GM12872 (cell line): ENCODE measurements around the gene DHX35.

Experiments used
- TF ChIP-seq, protein P1 (sequence below): IDR thresholded peaks from 3 replicates; pipeline ENCODE4 v1.5.1; 2011; ENCODE audit warnings: low read depth, mild to moderate bottlenecking, low read length, moderate library complexity; ENCODE audit not compliant: insufficient read depth

The DHX35 gene

DNA sequence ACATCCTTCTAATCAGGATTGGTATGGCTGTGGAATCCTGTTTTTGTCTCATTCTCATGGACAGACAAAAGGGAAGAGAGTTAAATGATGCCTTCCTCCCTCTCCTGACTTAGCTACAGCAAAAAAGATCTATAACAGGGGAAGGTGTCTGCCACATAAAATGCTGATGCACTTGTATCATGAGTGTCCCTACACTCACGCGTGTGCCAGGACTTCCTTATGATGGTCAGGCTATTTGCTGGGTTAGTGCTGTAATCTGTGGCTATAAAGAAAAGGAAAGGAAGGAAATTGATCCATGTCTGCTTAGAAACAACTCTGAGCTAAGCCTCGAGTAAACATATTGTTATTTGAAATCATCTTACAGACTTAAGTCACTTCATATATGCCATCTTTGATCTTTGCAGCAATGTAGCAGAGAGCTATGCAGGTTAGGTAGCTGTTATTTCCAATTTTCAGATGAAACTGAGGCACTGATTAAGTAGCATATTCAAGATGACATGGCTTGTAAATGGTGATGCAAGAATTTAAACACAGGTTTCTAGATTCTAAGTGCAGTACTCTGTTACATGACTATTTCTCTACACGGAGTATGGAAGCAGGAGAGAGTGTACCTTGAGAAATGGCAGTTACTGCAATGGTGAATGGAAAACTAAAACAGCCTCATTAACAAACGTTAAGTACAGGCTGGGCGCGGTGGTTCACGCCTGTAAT lies 8.4 kb upstream of the DHX35 start:
- TF ChIP-seq, protein P1, sequence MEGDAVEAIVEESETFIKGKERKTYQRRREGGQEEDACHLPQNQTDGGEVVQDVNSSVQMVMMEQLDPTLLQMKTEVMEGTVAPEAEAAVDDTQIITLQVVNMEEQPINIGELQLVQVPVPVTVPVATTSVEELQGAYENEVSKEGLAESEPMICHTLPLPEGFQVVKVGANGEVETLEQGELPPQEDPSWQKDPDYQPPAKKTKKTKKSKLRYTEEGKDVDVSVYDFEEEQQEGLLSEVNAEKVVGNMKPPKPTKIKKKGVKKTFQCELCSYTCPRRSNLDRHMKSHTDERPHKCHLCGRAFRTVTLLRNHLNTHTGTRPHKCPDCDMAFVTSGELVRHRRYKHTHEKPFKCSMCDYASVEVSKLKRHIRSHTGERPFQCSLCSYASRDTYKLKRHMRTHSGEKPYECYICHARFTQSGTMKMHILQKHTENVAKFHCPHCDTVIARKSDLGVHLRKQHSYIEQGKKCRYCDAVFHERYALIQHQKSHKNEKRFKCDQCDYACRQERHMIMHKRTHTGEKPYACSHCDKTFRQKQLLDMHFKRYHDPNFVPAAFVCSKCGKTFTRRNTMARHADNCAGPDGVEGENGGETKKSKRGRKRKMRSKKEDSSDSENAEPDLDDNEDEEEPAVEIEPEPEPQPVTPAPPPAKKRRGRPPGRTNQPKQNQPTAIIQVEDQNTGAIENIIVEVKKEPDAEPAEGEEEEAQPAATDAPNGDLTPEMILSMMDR = no peak

DNA sequence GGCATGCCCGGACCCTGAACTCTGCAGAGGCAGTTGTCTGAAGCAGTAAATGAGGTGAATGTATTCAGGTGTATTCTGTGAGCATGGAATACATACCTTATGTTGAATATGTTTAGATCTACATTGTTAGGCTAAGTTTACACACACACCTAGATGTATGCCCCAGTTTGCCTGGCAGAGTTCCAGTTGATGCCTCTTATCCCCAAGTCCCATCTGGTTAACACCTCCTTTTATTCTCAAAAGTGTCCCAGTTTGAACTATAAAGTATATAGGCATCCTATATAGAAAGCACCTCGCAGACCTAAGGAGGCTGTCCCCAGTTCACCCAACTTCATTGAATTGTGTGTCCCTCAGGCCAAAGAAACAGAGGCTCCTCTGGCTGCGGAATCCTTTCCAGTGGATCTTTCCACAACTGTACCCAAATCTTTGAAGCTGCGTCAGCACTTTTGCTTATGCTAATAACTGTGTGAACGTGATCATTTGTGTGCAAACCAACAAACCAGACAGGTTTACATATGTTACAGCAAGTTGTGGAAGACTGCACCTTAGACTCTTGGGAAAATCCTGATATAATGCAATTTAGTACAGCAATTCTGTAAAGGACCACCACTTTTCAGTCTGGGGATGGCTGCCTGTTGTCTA lies 4.8 kb upstream of the DHX35 start:
- TF ChIP-seq, protein P1 = no peak

DNA sequence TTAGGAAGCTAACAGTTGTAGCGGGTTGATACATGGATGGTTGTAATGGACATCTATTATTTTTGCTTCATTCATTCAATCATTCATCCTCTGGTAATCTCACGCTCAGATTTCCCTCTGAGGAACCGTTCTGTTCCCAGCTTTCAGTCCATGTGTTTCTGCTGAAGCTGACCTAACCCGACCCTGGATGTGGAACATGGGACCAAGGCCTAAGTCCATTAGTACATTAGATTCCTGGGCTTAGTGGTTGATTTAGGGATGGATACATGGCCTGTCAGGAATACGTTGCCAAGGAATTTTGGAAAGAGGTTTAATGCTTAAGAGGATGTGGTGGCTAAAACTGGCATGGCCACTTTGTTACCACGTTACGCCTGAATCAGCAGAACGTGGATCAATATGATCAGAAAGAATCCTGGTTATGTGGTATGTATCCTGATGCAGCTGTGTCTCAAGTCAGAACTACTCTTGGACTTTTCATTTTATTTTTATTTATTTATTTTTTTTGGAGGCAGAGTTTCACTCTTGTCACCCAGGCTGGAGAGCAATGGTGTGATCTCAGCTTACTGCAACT lies 4.1 kb upstream of the DHX35 start:
- TF ChIP-seq, protein P1 = no peak

DNA sequence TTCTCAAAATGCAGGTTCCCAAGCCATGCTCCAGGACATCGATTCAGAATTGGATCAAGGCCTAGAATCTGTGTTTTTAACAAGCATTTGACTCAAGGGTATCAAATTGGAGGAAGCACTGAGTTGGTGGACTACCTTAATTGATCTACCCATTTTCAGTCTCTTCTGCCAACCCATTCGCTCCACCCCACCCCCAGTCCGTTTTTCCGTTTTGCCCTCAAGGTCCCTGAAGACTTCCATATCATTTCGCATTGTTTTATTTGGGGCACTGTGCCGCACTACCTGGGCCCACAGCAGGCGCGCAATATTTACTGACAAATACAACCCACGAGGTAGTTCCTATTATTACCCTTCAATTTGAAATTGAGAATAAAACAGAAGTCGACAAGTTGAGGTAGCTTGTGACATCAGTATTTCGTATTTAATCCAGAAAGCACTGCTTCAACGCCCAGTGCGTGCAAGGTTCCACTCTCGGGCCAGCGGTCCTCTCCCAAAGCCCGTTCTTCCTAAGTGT lies 557 bp upstream of the DHX35 start:
- TF ChIP-seq, protein P1 = no peak

DNA sequence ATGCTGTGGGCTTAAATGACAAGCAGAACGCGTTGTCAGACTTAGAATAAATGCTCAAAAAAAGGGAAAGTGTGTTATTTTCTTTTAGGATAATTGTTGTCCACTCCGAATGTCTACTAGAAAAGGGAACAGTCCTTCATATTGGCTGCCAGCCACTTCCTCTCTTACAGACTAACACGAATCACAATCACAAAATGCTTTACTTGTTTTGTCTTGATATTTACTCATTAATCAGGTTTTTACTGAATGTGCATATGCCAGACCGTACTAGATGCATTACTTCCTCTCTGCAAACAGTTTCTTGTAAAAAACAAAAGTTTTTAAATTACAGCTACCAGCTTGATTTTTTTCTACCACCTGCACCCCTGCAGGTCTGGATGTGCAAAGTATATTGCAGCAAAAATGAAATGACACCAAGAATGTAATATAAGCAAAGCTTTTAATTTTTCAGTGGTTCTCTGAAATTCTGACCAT lies 821 bp downstream of the DHX35 start:
- TF ChIP-seq, protein P1 = no peak

DNA sequence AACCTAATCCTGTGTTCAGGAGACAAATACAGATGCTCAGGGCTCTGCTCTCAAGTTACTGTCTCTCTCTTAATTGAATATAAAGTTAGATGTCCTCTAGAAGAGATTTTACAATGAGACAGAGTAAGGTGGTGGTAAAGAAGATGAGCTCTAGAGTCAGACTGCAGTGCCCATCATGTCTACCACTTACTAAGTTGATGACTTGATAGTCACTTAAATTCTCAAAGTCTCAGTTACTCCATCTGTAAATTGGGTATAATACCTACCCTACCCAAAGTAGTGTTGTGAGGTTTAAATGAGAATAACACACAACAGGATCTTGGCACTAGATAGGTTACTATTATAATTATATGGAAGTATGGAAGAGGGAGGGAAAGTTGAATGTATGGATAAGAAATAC lies 1.6 kb downstream of the DHX35 start:
- TF ChIP-seq, protein P1 = no peak

DNA sequence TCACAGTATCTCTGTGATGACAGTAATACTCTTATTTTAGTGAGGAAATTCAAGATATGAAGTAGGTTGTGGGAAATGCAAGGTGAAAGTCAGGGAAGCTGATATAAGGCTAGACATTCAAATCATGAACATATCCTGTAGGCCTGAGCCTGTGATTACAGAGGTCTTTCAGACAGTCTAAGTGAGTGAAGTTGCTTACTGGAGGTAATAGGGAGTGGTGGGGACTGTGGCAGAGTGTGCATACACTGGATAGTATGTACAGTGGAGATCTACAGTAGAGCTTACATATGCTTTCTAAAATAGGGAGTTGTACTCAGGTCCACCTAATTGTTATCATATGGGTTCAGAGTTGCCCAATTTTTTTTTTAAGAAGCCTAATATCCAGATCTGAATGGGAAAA lies 3.1 kb downstream of the DHX35 start:
- TF ChIP-seq, protein P1 = no peak
